Lung (tissue), 12 donors: ENCODE measurements around the gene FIZ1. TPM values are rescaled to one million over a fixed set of nuclear protein-coding genes. Genes with fewer than 3 reads are reported as not detected.
A peak's percentile ranks its signal among the peaks of the same experiment; 100 is the strongest.

Source experiments
- ATAC-seq: fragments of 200-7000 bp; cut with Tn5 transposase; one replicate; pipeline ENCODE4 v1.9.1; 2020; ENCODE audit warnings: moderate number of reproducible peaks; ENCODE audit not compliant: insufficient read depth, low FRiP score
- DNase-seq, 3 donors: peaks; one replicate each; pipeline ENCODE4 v3.0.0-alpha.2; 2013 to 2017
- H3K27ac ChIP-seq, 2 donors: one replicate each; pipeline ENCODE4 v1.5.1; 2013; ENCODE audit warnings: mild to moderate bottlenecking in 2 of 2, moderate library complexity in 2 of 2, control low read depth in 1 of 2, inconsistent platforms in 1 of 2, low read depth in 1 of 2, low read length in 1 of 2
- H3K27me3 ChIP-seq, 3 donors: one replicate each; pipeline ENCODE4 v1.5.1; 2013; ENCODE audit warnings: low read length in 2 of 3; ENCODE audit not compliant: control insufficient read depth in 3 of 3, insufficient read depth in 3 of 3
- H3K36me3 ChIP-seq, 4 donors: one replicate each; pipeline ENCODE4 v1.5.1; 2013; ENCODE audit warnings: low read length in 4 of 4, mild to moderate bottlenecking in 1 of 4, moderate library complexity in 1 of 4; ENCODE audit not compliant: control insufficient read depth in 4 of 4, insufficient read depth in 4 of 4
- H3K4me1 ChIP-seq, 5 donors: one replicate each; pipeline ENCODE4 v1.5.1; 2013; ENCODE audit warnings: low read length in 5 of 5, mild to moderate bottlenecking in 2 of 5, moderate library complexity in 1 of 5; ENCODE audit not compliant: control insufficient read depth in 5 of 5, insufficient read depth in 5 of 5
- H3K4me3 ChIP-seq: one replicate; pipeline ENCODE4 v1.5.1; 2013; ENCODE audit warnings: mild to moderate bottlenecking, control low read depth, moderate library complexity
- H3K9ac ChIP-seq, 2 donors: one replicate each; pipeline ENCODE4 v1.5.1; 2013; ENCODE audit warnings: low read length in 2 of 2, control low read depth in 1 of 2; ENCODE audit not compliant: insufficient read depth in 1 of 2
- H3K9me3 ChIP-seq, 4 donors: one replicate each; pipeline ENCODE4 v1.5.1; 2013; ENCODE audit warnings: low read length in 3 of 4, mild to moderate bottlenecking in 1 of 4, moderate library complexity in 1 of 4; ENCODE audit not compliant: control insufficient read depth in 4 of 4, insufficient read depth in 3 of 4
- WGBS, 2 donors: extraction: QIAGEN DNeasy Blood & Tissue Kit; methylation state at CpG; one replicate each; pipeline ENCODE4 v1.1.7; 2013; 5-methylcytosine and 5-hydroxymethylcytosine counted together
- polyA plus RNA-seq, 2 donors: library from polyadenylated mRNA; stranded (reverse); fragments of 200-250 nt; gene quantifications; one replicate each; pipeline ENCODE4 v1.2.1, GENCODE V29; 2013
- total RNA-seq, 2 donors: library from RNA; depleted of rRNA in 1 of 2; stranded (reverse); fragments of >200 nt in 1 of 2; gene quantifications; one replicate each; pipeline ENCODE4 v1.2.1, GENCODE V29; 2014 to 2021
- TF ChIP-seq, protein P1 (sequence below): IDR thresholded peaks from 2 replicates; pipeline ENCODE4 v1.5.1; 2012; ENCODE audit warnings: mild to moderate bottlenecking; ENCODE audit errors: control extremely low read depth, extremely low read depth
- donor health status: control.
- donor health status: control.
- donor health status: Bipolar disorder and iron deficiency.
- donor health status: healthy.
- donor health status: DM: yes; HTN: yes; CAD: no.

The FIZ1 gene
- total and polyA plus RNA-seq, 4 donors, result 5.6 to 17.6 (median 9.9) TPM

DNA sequence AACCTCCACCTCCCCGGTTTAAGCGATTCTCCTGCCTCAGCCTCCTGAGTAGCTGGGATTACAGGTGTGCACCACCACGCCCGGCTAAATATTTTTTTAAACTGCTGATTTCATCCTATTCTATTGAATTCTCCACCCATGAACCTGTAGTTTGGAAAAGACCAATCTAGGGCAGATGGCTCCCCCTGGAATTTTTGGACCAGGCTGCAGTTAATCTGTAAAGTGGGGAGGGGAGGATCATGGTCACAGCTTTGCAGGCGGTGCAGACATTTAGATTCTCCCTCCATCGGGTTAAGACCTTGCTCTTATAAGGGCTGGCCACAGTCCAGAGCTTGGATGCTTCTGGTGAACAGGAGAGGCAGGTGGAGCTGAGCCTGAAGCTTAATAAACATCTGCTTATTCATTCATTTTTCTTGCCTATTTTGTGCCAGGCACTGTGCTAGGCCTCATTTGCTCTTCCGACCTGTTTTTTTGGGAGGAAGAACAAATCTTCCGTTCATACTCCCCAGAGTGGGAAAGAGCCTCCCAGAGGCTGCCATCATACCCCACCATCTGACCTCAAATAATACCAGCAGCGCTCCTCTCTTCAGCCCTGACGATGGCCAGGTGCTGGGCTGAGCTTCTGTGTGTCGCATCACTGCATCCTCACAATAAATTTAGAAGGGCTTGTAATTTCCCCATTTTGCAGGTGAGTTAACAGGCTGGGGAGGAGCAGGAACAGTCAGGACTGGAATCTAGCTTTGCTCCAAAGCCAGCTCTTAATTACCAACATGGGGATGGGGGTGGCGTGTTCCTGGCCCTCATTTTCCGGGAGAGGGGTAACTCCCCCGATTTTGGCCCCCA is 47.8 kb upstream of the FIZ1 start:
- Histone ChIP-seq H3K4me3 (peak overlapping the region; percentile 69), H3K9ac (peak overlapping the region in 1 of 2 donors; percentile 60), H3K27me3 (no peaks in the 10 kb centered on the region), H3K4me1 (peaks cover 4 to 36% (median 20%) of the 10 kb centered on the region in 5 donors), H3K9me3 (no peaks in the 10 kb centered on the region), H3K27ac (peak overlapping the region in 1 of 2 donors; percentile 77), H3K36me3 (peaks cover 0 to 13% (median 3%) of the 10 kb centered on the region in 4 donors)
- TF ChIP-seq, protein P1, sequence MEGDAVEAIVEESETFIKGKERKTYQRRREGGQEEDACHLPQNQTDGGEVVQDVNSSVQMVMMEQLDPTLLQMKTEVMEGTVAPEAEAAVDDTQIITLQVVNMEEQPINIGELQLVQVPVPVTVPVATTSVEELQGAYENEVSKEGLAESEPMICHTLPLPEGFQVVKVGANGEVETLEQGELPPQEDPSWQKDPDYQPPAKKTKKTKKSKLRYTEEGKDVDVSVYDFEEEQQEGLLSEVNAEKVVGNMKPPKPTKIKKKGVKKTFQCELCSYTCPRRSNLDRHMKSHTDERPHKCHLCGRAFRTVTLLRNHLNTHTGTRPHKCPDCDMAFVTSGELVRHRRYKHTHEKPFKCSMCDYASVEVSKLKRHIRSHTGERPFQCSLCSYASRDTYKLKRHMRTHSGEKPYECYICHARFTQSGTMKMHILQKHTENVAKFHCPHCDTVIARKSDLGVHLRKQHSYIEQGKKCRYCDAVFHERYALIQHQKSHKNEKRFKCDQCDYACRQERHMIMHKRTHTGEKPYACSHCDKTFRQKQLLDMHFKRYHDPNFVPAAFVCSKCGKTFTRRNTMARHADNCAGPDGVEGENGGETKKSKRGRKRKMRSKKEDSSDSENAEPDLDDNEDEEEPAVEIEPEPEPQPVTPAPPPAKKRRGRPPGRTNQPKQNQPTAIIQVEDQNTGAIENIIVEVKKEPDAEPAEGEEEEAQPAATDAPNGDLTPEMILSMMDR, result no peak
- ATAC-seq, result no peak
- no peak for DNase-seq
- 49 to 54% methylated on average over 14 of the region's 14 CpGs for WGBS, 2 donors

DNA sequence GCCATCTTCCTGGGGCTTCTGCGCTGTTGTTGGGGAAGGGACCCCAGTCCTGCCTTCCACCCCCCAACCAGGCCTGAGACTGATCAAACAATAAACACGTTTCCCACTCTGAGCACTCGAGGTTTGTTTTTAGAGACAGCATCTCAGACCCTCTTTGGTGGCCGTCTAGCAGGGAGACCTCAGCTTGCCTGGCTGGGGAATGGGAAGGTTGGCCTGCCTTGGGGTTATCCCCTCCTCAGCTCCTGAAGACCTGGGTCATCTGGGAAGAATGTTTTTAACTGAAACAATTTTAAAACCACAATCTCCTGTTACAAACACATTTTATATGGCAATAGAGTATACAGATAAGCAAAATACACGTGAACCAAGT is 46.2 kb upstream of the FIZ1 start:
- no peak overlapping the region for H3K9ac ChIP-seq
- TF ChIP-seq, protein P1, result no peak
- no peak for DNase-seq
- H3K27ac ChIP-seq, result no peak overlapping the region
- WGBS, 2 donors, result 68 to 88% methylated on average over 5 of the region's 5 CpGs
- H3K36me3 ChIP-seq, result peaks cover 0 to 12% (median 3%) of the 10 kb centered on the region in 4 donors
- ATAC-seq, result no peak
- peaks cover 6 to 38% (median 20%) of the 10 kb centered on the region in 5 donors for H3K4me1 ChIP-seq
- H3K27me3 ChIP-seq, result no peaks in the 10 kb centered on the region
- H3K9me3 ChIP-seq, result no peaks in the 10 kb centered on the region
- H3K4me3 ChIP-seq, result no peak overlapping the region

DNA sequence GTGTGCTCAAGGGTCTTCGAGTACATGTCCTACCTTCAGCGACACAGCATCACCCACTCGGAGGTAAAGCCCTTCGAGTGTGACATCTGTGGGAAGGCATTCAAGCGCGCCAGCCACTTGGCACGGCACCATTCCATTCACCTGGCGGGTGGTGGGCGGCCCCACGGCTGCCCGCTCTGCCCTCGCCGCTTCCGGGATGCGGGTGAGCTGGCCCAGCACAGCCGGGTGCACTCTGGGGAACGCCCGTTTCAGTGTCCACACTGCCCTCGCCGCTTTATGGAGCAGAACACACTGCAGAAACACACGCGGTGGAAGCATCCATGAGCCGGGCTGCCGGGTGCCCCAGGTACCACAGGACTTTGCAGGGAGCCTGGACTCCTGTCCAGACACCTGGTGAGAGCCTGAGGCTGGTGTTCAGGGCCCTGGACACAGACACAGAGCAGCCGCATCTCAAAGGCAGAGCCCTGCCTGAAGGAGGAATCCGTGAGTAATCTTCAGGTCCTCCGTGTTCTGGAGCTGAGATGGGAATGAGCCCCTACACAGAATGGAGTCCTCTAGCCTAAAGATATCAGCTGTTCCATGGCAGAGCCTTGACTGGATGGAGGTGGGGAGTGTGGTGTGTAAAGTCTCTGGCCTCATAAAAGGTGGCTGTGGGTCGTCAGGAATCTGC is 45.7 kb upstream of the FIZ1 start:
- Histone ChIP-seq H3K36me3 (peaks cover 0 to 12% (median 3%) of the 10 kb centered on the region in 4 donors), H3K27me3 (no peaks in the 10 kb centered on the region), H3K4me3 (no peak overlapping the region), H3K4me1 (peaks cover 6 to 44% (median 25%) of the 10 kb centered on the region in 5 donors), H3K9ac (no peak overlapping the region), H3K27ac (no peak overlapping the region), H3K9me3 (no peaks in the 10 kb centered on the region)
- 91 to 94% methylated on average over 28 of the region's 28 CpGs for WGBS, 2 donors
- TF ChIP-seq, protein P1, result no peak
- no peak for ATAC-seq
- DNase-seq, result no peak
